BJ (cell line): ENCODE results near the gene ZFYVE21. TPM values are rescaled to one million over a fixed set of nuclear protein-coding genes. Genes with fewer than 3 reads are reported as not detected.

ENCODE experiments used
- CTCF ChIA-PET: fragments of 350-600 bp; formaldehyde crosslinking; extraction: SDS; loops from one replicate; lab custom pipeline; 2021; ENCODE audit warnings: antibody characterized with exemption, inconsistent platforms; lab: Yijun Ruan, JAX
- POLR2A ChIA-PET: fragments of 300-600 bp; sonication (Branson Sonifier 250); formaldehyde crosslinking; extraction: SDS; loops from one replicate; lab custom pipeline; 2021; ENCODE audit warnings: antibody characterized with exemption; lab: Charles Lee
- DNase-seq: peaks from one replicate; pipeline ENCODE4 v3.0.0-alpha.2; 2011; ENCODE audit warnings: low read depth
- H3K27me3 ChIP-seq: 2 replicates; pipeline ENCODE4 v1.6.0; 2011; ENCODE audit warnings: low read length; ENCODE audit not compliant: control insufficient read depth, insufficient read depth
- H3K36me3 ChIP-seq: 2 replicates; pipeline ENCODE4 v1.5.1; 2011; ENCODE audit warnings: low read length; ENCODE audit not compliant: control insufficient read depth, insufficient read depth
- H3K4me3 ChIP-seq: 2 replicates; pipeline ENCODE4 v1.5.1; 2011; ENCODE audit warnings: low read depth, mild to moderate bottlenecking, control low read depth, low read length
- CTCF ChIP-seq: IDR thresholded peaks from 2 replicates; pipeline ENCODE4 v1.5.1; 2011; ENCODE audit warnings: low read depth, mild to moderate bottlenecking, control low read depth, inconsistent platforms, low read length, moderate library complexity; ENCODE audit not compliant: insufficient read depth
- polyA plus RNA-seq: library from polyadenylated mRNA; depleted of rRNA; stranded (reverse); fragments of >200 nt; gene quantifications from 2 replicates; pipeline ENCODE4 v1.2.3, GENCODE V29; 2011

The ZFYVE21 gene
- polyA plus RNA-seq, 1 experiment, result 84.0 TPM

- peaks cover 34% of the 10 kb centered on the region for H3K36me3 ChIP-seq
- no peak for TF ChIP-seq CTCF
- ChIA-PET CTCF (interaction anchor here (0.5 kb wide), 1 partner anchor 75 kb away, joined by 3 read pairs; no protein-coding TSS in a partner anchor), POLR2A (no interaction called here)
- no peaks in the 10 kb centered on the region for H3K27me3 ChIP-seq
- no peak for DNase-seq
- no peak overlapping the region for H3K4me3 ChIP-seq
Measured at GRCh38 chr14:103705504-103706284, 9.9 kb upstream of the ZFYVE21 start.

- no peak for TF ChIP-seq CTCF
- CTCF ChIA-PET, result interaction anchor here (1.2 kb wide), 1 partner anchor 10 kb away, joined by 3 read pairs; no protein-coding TSS in a partner anchor
- peaks cover 29% of the 10 kb centered on the region for H3K36me3 ChIP-seq
Measured at GRCh38 chr14:103706551-103707328, 8.9 kb upstream of the ZFYVE21 start.

GRCh38 chr14:103707329-103708263 lies 8.0 kb upstream of the ZFYVE21 start:
- no peaks in the 10 kb centered on the region for H3K27me3 ChIP-seq
- DNase-seq, result no peak
- POLR2A ChIA-PET, result no interaction called here
- peaks cover 22% of the 10 kb centered on the region for H3K36me3 ChIP-seq
- no peak overlapping the region for H3K4me3 ChIP-seq
- CTCF ChIA-PET, result interaction anchor here (1.2 kb wide), 1 partner anchor 11 kb away, joined by 3 read pairs; no protein-coding TSS in a partner anchor
- TF ChIP-seq CTCF, result no peak

More at GRCh38 chr14:103706551-103707328, 8.9 kb upstream of the ZFYVE21 start:
- DNase-seq, result no peak
- POLR2A ChIA-PET, result no interaction called here
- Histone ChIP-seq H3K4me3 (no peak overlapping the region), H3K27me3 (no peaks in the 10 kb centered on the region)

GRCh38 chr14:103708750-103709187 lies 6.8 kb upstream of the ZFYVE21 start:
- Histone ChIP-seq H3K27me3 (no peaks in the 10 kb centered on the region), H3K36me3 (peaks cover 16% of the 10 kb centered on the region), H3K4me3 (no peak overlapping the region)
- ChIA-PET CTCF (no interaction called here), POLR2A (no interaction called here)
- no peak for DNase-seq
- TF ChIP-seq CTCF, result no peak
